HG03196 (cell line): ENCODE measurements around the gene ARHGAP24.
A peak's percentile ranks its signal among the peaks of the same experiment; 100 is the strongest.

Source experiments
- ATAC-seq: cut with Tn5 transposase; IDR thresholded peaks from one replicate; pipeline ENCODE4 v1.9.1; 2021; ENCODE audit not compliant: unreplicated experiment

The ARHGAP24 gene

GRCh38 chr4:85577307-85577706 lies 102.4 kb downstream of the ARHGAP24 start:
- ATAC-seq = no peak

DNA sequence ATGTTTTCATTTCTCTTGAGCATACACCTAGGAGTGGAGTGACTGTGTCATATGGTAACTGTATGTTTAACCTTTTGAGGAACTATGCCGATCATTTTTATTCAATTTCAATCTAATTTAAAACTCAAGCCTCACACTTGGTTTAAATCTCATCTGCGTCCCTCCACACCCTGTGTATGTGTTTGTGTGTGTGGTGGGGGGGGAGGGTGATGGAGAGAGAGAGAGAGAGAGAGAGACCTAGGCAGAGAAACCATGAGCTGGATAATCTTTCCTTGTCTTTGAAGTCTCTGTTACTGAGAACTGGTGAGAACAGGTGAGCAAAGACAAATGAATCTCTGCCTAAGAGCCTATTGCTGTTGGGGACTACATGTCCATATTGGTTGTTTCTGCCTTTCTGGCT lies 105.0 kb downstream of the ARHGAP24 start:
- no peak for ATAC-seq

GRCh38 chr4:85580489-85580888 lies 105.5 kb downstream of the ARHGAP24 start:
- no peak for ATAC-seq

DNA sequence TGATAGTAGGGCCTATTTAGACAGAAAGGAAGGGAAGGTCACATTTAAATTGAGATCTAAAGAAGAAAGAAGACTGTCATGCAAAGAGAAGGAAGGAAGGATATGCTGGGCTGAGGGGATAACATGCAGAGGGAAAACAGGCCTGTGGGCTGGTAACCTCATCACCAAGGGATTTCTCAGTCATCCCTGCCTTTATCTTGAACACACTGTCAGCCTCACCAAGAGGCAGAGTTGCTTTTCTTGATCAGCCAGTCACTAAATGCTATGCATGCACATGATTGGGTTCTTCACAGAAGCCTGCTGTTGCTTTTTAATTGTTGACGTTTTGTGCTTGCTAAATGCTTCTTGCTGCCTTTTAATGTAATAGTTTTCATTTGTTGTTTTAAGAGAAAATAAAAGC lies 113.0 kb downstream of the ARHGAP24 start:
- ATAC-seq = no peak

- no peak for ATAC-seq
Measured at GRCh38 chr4:85591406-85592098, 116.6 kb downstream of the ARHGAP24 start.

- ATAC-seq = no peak
Measured at GRCh38 chr4:85595098-85595775, 120.3 kb downstream of the ARHGAP24 start.

DNA sequence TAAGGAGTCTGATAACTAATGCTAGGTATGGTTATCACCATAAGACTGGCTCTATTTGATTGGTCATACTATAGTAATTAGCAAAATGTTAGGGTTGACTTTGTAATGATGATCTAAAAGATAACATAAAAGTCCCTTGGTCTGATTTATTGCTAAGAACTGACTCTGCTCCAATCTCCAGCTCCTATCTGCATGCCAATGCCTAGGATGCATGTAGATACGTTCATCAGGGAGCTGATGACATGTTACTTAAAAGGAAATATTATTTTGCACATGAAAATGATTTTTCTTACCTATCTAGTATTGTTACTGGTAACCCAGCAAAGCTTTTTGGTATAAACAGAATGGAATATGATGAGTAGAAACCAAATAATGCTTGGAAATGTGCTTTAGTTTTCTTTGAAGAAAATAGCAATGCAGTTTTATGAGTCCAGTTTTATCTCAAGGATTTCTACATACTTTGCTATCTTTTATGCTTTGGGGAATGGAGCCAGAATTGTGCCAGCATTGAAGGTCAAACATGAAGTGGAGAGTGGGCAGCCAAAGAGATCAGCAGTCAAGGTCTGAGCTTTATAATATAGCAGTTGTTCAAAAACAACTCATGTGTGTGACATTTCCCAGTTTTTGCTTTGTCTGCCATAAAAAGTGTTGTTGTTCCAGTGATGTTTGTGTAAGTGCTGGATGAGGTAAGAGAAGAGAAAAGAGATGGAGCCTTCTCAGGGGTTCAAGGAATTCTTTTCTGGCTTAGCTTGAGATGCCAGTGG lies 121.0 kb downstream of the ARHGAP24 start:
- no peak for ATAC-seq

- ATAC-seq = no peak
Measured at GRCh38 chr4:85598936-85599335, 124.0 kb downstream of the ARHGAP24 start.

DNA sequence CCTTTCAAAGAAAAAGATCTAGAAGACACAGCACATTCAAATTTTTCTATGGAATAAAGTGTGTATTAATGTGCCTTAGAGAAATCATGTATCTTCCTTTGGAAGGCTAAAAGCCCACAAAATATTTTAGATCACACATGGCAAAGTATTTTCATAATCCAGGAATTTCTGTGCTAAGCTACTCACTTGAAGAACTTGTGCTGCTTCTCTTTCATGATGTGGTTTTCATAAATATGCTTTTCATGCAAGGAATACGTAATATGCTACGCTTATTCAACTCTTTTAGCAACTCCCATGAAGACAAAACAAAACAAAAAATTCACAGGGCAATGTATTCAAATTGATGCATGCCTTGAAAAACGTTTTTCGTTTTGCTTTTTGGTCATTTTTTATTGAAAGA lies 125.6 kb downstream of the ARHGAP24 start:
- no peak for ATAC-seq

DNA sequence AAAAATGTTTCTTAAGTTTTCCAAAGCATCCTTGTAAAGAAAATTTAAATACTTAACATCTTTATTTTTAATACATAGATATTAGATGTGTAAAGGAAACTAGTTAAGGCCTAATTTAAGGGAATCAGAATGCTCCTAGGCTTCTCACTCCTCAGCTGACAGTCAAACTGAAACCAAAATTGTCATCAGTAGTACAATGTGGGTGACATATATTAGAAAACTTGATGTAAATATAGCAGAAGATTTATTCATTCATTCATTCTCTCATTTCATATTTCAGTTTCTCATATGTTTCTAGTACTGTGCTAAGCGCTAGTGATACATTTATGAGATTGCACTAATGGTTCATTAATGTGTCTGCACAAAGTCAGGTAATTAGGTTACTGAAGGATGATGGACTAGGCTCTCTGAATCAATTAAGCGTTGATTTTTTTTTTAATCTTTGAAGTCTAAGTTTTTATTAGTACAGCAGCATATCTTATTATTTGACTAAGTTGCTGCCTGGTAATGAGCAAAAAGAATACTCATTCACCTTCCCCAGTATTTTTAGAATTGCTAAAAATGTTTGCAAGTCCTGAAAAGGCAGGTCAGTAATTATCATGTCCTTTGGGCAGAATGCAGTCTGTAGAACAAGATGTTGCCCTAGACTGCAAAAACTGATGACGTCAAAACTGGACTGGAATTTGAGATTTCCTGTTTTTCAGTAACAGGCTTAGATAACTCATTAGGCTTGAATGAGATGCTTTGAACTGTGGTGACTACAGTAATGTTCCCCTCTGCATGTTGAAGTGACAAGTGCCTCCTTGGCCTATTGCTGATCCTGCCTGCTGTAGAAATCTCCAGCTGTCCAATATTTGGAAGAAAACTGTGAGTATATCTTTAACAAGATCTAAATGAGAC lies 128.7 kb downstream of the ARHGAP24 start:
- peak; percentile 43 for ATAC-seq

GRCh38 chr4:85606505-85606904 lies 131.6 kb downstream of the ARHGAP24 start:
- ATAC-seq = no peak

GRCh38 chr4:85607624-85608023 lies 132.7 kb downstream of the ARHGAP24 start:
- ATAC-seq = peak; percentile 68

- ATAC-seq = peak; percentile 80
Measured at GRCh38 chr4:85610450-85610849, 135.5 kb downstream of the ARHGAP24 start.

DNA sequence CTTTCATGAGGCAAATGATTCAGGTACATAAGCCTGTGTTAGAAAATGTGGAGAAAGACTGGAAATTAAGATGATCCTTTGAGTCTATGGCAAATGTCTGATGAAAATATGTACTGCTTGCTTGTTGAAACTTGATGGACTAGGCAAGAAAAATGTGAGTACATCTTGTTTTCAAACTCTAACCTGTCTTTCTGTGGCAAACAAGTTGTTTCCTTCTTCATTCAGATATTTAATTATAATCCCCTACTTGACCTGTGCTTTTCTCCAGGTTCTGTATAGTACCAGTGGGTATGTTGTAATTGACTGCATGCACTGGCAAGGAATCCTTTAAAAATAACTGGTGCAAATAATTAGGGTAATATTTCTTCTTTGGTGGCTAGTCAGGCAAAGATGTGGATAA lies 136.7 kb downstream of the ARHGAP24 start:
- no peak for ATAC-seq

DNA sequence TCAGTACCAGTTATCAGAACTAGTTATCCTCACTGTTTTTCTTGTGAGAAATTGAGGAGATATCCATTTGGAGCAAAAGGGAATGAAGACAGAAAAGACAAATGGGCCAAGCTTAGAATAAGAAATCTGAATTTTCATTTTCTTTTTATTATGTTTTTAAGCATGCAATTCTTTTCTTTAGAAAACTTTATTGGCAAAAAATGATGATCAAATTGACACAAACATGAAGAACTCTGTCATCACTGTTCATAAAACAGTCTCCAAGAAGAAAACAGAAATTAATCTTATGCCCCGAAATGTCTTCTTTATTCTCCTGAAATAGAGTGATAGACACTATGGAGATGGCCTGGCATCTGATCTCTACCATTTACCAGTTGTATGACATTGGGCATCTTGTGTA lies 139.0 kb downstream of the ARHGAP24 start:
- no peak for ATAC-seq

DNA sequence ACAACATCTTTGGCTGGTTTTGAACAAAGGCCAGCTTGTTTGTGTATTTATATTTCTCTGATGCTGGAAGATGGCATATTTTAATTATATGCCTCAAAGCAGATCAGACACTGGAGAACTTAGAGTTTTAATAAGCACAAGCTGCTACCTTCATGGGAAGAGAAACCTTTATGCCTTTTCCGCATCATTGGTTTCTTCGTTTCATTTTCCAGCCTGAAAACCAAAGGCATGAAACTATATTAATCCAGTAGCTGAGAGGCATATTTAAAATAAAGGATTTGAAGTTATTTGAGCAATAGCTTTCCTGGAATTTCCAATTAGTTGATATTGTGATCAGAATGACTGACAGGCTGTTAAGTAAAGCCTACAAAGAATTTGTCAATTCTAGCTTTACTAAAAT lies 141.0 kb downstream of the ARHGAP24 start:
- no peak for ATAC-seq

- no peak for ATAC-seq
Measured at GRCh38 chr4:85617202-85617601, 142.3 kb downstream of the ARHGAP24 start.

- ATAC-seq = no peak
Measured at GRCh38 chr4:85632981-85633380, 158.0 kb downstream of the ARHGAP24 start.

- ATAC-seq = no peak
Measured at GRCh38 chr4:85637778-85638177, 162.8 kb downstream of the ARHGAP24 start.

- no peak for ATAC-seq
Measured at GRCh38 chr4:85639946-85640345, 165.0 kb downstream of the ARHGAP24 start.
